ENCODE measurements around the gene LAMA1.

LAMA1 gene

GRCh38 chr18:6956999-6957398, 160.6 kb downstream of the LAMA1 start:
- in situ Hi-C loops (cut with HindIII; ENCODE audit: low pct_unique_long_range_greater_than_20kb, low sequenced_read_pairs) = no loop called here
- no peak for TF ChIP-seq JUND (IDR thresholded peaks at IDR 0.05; ENCODE audit: low read depth)
- DNase-seq (ENCODE audit: low read depth in 1 of 2, low spot score in 1 of 2) = no peak

- no peak for DNase-seq (ENCODE audit: low read depth in 1 of 2, low spot score in 1 of 2)
- in situ Hi-C loops (cut with HindIII; ENCODE audit: low pct_unique_long_range_greater_than_20kb, low sequenced_read_pairs) = no loop called here
- no peak for TF ChIP-seq JUND (IDR thresholded peaks at IDR 0.05; ENCODE audit: low read depth)
Observed at GRCh38 chr18:6956495-6956894, 161.1 kb downstream of the LAMA1 start.

GRCh38 chr18:6955304-6955703, 162.3 kb downstream of the LAMA1 start:
- TF ChIP-seq JUND (IDR thresholded peaks at IDR 0.05; ENCODE audit: low read depth) = no peak
- in situ Hi-C loops (cut with HindIII; ENCODE audit: low pct_unique_long_range_greater_than_20kb, low sequenced_read_pairs) = no loop called here

GRCh38 chr18:6954501-6954900, 163.1 kb downstream of the LAMA1 start:
- DNase-seq (ENCODE audit: low read depth in 1 of 2, low spot score in 1 of 2) = no peak
- in situ Hi-C loops (cut with HindIII; ENCODE audit: low pct_unique_long_range_greater_than_20kb, low sequenced_read_pairs) = no loop called here
- TF ChIP-seq JUND (IDR thresholded peaks at IDR 0.05; ENCODE audit: low read depth) = no peak

More at GRCh38 chr18:6955304-6955703, 162.3 kb downstream of the LAMA1 start:
- no peak for DNase-seq (ENCODE audit: low read depth in 1 of 2, low spot score in 1 of 2)

- in situ Hi-C loops (cut with HindIII; ENCODE audit: low pct_unique_long_range_greater_than_20kb, low sequenced_read_pairs) = no loop called here
- no peak for TF ChIP-seq JUND (IDR thresholded peaks at IDR 0.05; ENCODE audit: low read depth)
- no peak for DNase-seq (ENCODE audit: low read depth in 1 of 2, low spot score in 1 of 2)
Observed at GRCh38 chr18:6951336-6952090, 166.1 kb downstream of the LAMA1 start.

GRCh38 chr18:6950641-6951040, 167.0 kb downstream of the LAMA1 start:
- no peak for TF ChIP-seq JUND (IDR thresholded peaks at IDR 0.05; ENCODE audit: low read depth)
- DNase-seq (ENCODE audit: low read depth in 1 of 2, low spot score in 1 of 2) = no peak
- in situ Hi-C loops (cut with HindIII; ENCODE audit: low pct_unique_long_range_greater_than_20kb, low sequenced_read_pairs) = no loop called here

- no peak for TF ChIP-seq JUND (IDR thresholded peaks at IDR 0.05; ENCODE audit: low read depth)
- no peak for DNase-seq (ENCODE audit: low read depth in 1 of 2, low spot score in 1 of 2)
- in situ Hi-C loops (cut with HindIII; ENCODE audit: low pct_unique_long_range_greater_than_20kb, low sequenced_read_pairs) = no loop called here
Observed at GRCh38 chr18:6949800-6950586, 167.6 kb downstream of the LAMA1 start.

GRCh38 chr18:6948281-6949055, 169.1 kb downstream of the LAMA1 start:
- in situ Hi-C loops (cut with HindIII; ENCODE audit: low pct_unique_long_range_greater_than_20kb, low sequenced_read_pairs) = no loop called here
- DNase-seq (ENCODE audit: low read depth in 1 of 2, low spot score in 1 of 2) = no peak
- no peak for TF ChIP-seq JUND (IDR thresholded peaks at IDR 0.05; ENCODE audit: low read depth)

- in situ Hi-C loops (cut with HindIII; ENCODE audit: low pct_unique_long_range_greater_than_20kb, low sequenced_read_pairs) = no loop called here
- no peak for TF ChIP-seq JUND (IDR thresholded peaks at IDR 0.05; ENCODE audit: low read depth)
- DNase-seq (ENCODE audit: low read depth in 1 of 2, low spot score in 1 of 2) = no peak
Observed at GRCh38 chr18:6947338-6948030, 170.1 kb downstream of the LAMA1 start.

- DNase-seq (ENCODE audit: low read depth in 1 of 2, low spot score in 1 of 2) = no peak
- TF ChIP-seq JUND (IDR thresholded peaks at IDR 0.05; ENCODE audit: low read depth) = no peak
- in situ Hi-C loops (cut with HindIII; ENCODE audit: low pct_unique_long_range_greater_than_20kb, low sequenced_read_pairs) = no loop called here
Observed at GRCh38 chr18:6943143-6943542, 174.5 kb downstream of the LAMA1 start.

- in situ Hi-C loops (cut with HindIII; ENCODE audit: low pct_unique_long_range_greater_than_20kb, low sequenced_read_pairs) = no loop called here
- no peak for DNase-seq (ENCODE audit: low read depth in 1 of 2, low spot score in 1 of 2)
- no peak for TF ChIP-seq JUND (IDR thresholded peaks at IDR 0.05; ENCODE audit: low read depth)
Observed at GRCh38 chr18:6942742-6943141, 174.9 kb downstream of the LAMA1 start.

GRCh38 chr18:6941996-6942395, 175.6 kb downstream of the LAMA1 start:
- no peak for TF ChIP-seq JUND (IDR thresholded peaks at IDR 0.05; ENCODE audit: low read depth)
- no peak for DNase-seq (ENCODE audit: low read depth in 1 of 2, low spot score in 1 of 2)

More at GRCh38 chr18:6941996-6942395, 175.6 kb downstream of the LAMA1 start:
- in situ Hi-C loops (cut with HindIII; ENCODE audit: low pct_unique_long_range_greater_than_20kb, low sequenced_read_pairs) = no loop called here

Measured in T47D (cell line).